Astrocyte (in vitro differentiated cells and primary cell): Measurements from ENCODE around the gene VGLL4.

Source experiments
- CTCF ChIP-seq: IDR thresholded peaks from 2 replicates; pipeline ENCODE4 v1.5.1; 2011; ENCODE audit warnings: low read depth, mild to moderate bottlenecking, inconsistent platforms, low read length, moderate library complexity; ENCODE audit not compliant: insufficient read depth
- EZH2 ChIP-seq: IDR thresholded peaks from 2 replicates; pipeline ENCODE4 v1.6.1; 2012; ENCODE audit warnings: mild to moderate bottlenecking, low read length, inconsistent platforms; ENCODE audit not compliant: insufficient read depth

GRCh38 chr3:11650391-11650790 lies 6.7 kb upstream of the VGLL4 start:
- TF ChIP-seq CTCF (no peak), EZH2 (no peak)
